ENCODE results near the gene NCAPH2.

- TF ChIP-seq EZH2phosphoT487 (IDR thresholded peaks at IDR 0.05; ENCODE audit: insufficient read depth, low read depth) = no peak
- no peak for TF ChIP-seq EZH2 (IDR thresholded peaks at IDR 0.05; ENCODE audit: insufficient read depth, poor library complexity, severe bottlenecking)
These were observed 23.5 kb downstream of the NCAPH2 start for GRCh38 chr22:50531546-50531961.

All from GM23248 (cell line).